PC-9 (cell line): ENCODE results near the gene GRM1. TPM values are rescaled to one million over a fixed set of nuclear protein-coding genes. Genes with fewer than 3 reads are reported as not detected.

Source experiments
- BruUV-seq: library from RNA; stranded (reverse); fragments of 400-500 nt; replicated peaks from 2 replicates; lab custom pipeline; 2021; lab: Mats Ljungman, UMichigan
- CTCF ChIA-PET: fragments of 300-600 bp; sonication (Branson Sonifier 250); formaldehyde crosslinking; loops from one replicate; lab custom pipeline; 2022; ENCODE audit warnings: antibody characterized with exemption; lab: Charles Lee
- POLR2A ChIA-PET: fragments of 300-600 bp; sonication (Branson Sonifier 250); formaldehyde crosslinking; loops from one replicate; lab custom pipeline; 2022; ENCODE audit warnings: antibody characterized with exemption; ENCODE audit not compliant: unreplicated experiment; lab: Charles Lee
- DNase-seq, 2 experiments: peaks; one replicate each; pipeline versions ENCODE4 v3.0.0 to v3.0.0-alpha.2; 2015 to 2022; ENCODE audit warnings: mixed read lengths in 1 of 2
- H2AFZ ChIP-seq: fragments of 200-600 bp; sonication (generic); 2 replicates; pipeline ENCODE4 v1.8.1; 2017; ENCODE audit warnings: antibody characterized with exemption
- H3F3A ChIP-seq: fragments of 200-600 bp; sonication (generic); 2 replicates; pipeline ENCODE4 v1.8.1; 2017; ENCODE audit warnings: antibody characterized with exemption, mild to moderate bottlenecking, low read depth; ENCODE audit not compliant: insufficient read depth
- H3K27ac ChIP-seq: fragments of 200-600 bp; sonication (generic); 2 replicates; pipeline ENCODE4 v1.6.1; 2016; ENCODE audit warnings: mixed run types
- H3K27me3 ChIP-seq: fragments of 200-600 bp; sonication (generic); 2 replicates; pipeline ENCODE4 v1.6.1; 2016; ENCODE audit warnings: low read depth, mixed run types; ENCODE audit not compliant: insufficient read depth
- H3K36me3 ChIP-seq: fragments of 200-600 bp; sonication (generic); 2 replicates; pipeline ENCODE4 v1.6.1; 2016; ENCODE audit warnings: low read depth, mixed run types
- H3K4me1 ChIP-seq: fragments of 200-600 bp; sonication (generic); replicated peaks from 2 replicates; pipeline ENCODE4 v1.6.1; 2016; ENCODE audit warnings: mixed run types; ENCODE audit not compliant: insufficient read depth
- H3K4me2 ChIP-seq: fragments of 200-600 bp; sonication (generic); 2 replicates; pipeline ENCODE4 v1.6.1; 2017; ENCODE audit warnings: mixed run types
- H3K4me3 ChIP-seq: fragments of 200-600 bp; sonication (generic); 2 replicates; pipeline ENCODE4 v1.6.1; 2016; ENCODE audit warnings: mixed run types
- H3K79me2 ChIP-seq: fragments of 200-600 bp; sonication (generic); 2 replicates; pipeline ENCODE4 v1.6.1; 2017; ENCODE audit warnings: low read depth, mixed run types
- H3K9me2 ChIP-seq: fragments of 200-600 bp; sonication (generic); 2 replicates; pipeline ENCODE4 v1.8.1; 2017; ENCODE audit warnings: mild to moderate bottlenecking; ENCODE audit not compliant: insufficient read depth
- H3K9me3 ChIP-seq: fragments of 200-600 bp; sonication (generic); 2 replicates; pipeline ENCODE4 v1.8.1; 2016; ENCODE audit warnings: low read depth; ENCODE audit not compliant: insufficient read depth
- H4K20me1 ChIP-seq: fragments of 200-600 bp; sonication (generic); 2 replicates; pipeline ENCODE4 v1.8.1; 2017; ENCODE audit not compliant: insufficient read depth
- EZH2 ChIP-seq: fragments of 200-600 bp; sonication (generic); IDR thresholded peaks from 2 replicates; pipeline ENCODE4 v1.8.0; 2017; ENCODE audit warnings: antibody characterized with exemption, low read depth
- intact Hi-C: fragments of 100-400 bp; cut with micrococcal nuclease; formaldehyde crosslinking; loops from one replicate; pipeline ENCODE4 v1.10.0; 2022; ENCODE audit not compliant: unreplicated experiment
- total RNA-seq: library from RNA; stranded (reverse); gene quantifications from 2 replicates; pipeline ENCODE4 v1.2.3, GENCODE V29; 2021
- TF ChIP-seq, protein P1 (sequence below): fragments of 200-600 bp; sonication (generic); conservative IDR thresholded peaks from 2 replicates; pipeline ENCODE4 v1.6.1; 2017; ENCODE audit warnings: mixed run types, antibody characterized with exemption, mild to moderate bottlenecking, moderate library complexity

GRM1 gene
- total RNA-seq, 1 experiment from 2014 or later: 0.26 TPM

DNA sequence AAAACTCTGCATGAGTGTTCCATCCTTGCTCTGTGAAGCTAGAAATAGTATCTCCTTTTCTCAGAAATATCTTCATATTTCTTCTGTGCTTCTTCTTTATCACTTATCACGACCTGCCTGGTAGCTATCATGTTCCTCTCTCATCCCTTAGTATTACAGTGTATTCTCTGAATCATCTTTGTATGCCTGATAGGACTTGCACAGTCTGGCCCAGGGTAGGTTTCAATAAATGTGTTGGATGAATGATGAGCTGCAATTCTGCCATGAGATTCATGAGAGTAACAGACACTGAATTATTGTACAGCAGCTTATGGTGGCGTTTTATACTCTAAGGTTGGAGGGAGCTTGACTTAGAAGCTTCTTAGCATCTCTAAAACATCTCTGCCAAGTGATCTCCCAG, 66.6 kb downstream of the GRM1 start:
- TF ChIP-seq EZH2: no peak
- TF ChIP-seq, protein P1, sequence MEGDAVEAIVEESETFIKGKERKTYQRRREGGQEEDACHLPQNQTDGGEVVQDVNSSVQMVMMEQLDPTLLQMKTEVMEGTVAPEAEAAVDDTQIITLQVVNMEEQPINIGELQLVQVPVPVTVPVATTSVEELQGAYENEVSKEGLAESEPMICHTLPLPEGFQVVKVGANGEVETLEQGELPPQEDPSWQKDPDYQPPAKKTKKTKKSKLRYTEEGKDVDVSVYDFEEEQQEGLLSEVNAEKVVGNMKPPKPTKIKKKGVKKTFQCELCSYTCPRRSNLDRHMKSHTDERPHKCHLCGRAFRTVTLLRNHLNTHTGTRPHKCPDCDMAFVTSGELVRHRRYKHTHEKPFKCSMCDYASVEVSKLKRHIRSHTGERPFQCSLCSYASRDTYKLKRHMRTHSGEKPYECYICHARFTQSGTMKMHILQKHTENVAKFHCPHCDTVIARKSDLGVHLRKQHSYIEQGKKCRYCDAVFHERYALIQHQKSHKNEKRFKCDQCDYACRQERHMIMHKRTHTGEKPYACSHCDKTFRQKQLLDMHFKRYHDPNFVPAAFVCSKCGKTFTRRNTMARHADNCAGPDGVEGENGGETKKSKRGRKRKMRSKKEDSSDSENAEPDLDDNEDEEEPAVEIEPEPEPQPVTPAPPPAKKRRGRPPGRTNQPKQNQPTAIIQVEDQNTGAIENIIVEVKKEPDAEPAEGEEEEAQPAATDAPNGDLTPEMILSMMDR: no peak
- H3K9me3 ChIP-seq: no peaks in the 10 kb centered on the region
- H3K9me2 ChIP-seq: no peaks in the 10 kb centered on the region
- no peak overlapping the region for H3K27ac ChIP-seq
- ChIA-PET POLR2A (no interaction called here), CTCF (no interaction called here)
- no peaks in the 10 kb centered on the region for H3K27me3 ChIP-seq
- H3K4me1 ChIP-seq: no peaks in the 10 kb centered on the region
- BruUV-seq: no TSS peak
- no peaks in the 10 kb centered on the region for H3K36me3 ChIP-seq
- intact Hi-C loops: no loop called here
- no peak for DNase-seq
- H4K20me1 ChIP-seq: no peaks in the 10 kb centered on the region
- no peak overlapping the region for H3K4me3 ChIP-seq
- no peak overlapping the region for H2AFZ ChIP-seq
- no peaks in the 10 kb centered on the region for H3K79me2 ChIP-seq
- H3K4me2 ChIP-seq: no peak overlapping the region
- no peaks in the 10 kb centered on the region for H3F3A ChIP-seq

DNA sequence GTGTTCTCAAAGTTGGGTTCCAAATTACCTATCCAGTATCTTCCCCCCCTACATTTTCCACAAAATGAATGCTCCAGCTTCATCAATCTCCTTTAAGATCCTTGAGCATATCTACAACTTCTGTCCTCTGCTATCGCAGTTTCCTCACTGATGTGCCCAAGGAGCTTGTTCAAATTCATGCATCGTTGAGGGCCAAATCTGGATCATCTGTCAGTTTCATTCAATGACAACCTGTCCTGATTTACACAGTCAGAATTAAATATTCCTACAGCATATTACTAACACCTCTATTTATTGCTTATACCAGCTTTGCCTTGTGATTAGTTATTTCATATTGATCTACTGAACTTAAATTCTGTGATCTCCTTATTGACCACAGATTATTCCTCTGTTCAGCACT, 68.7 kb downstream of the GRM1 start:
- CTCF ChIA-PET: no interaction called here
- no peaks in the 10 kb centered on the region for H4K20me1 ChIP-seq
- H3K4me1 ChIP-seq: no peaks in the 10 kb centered on the region
- TF ChIP-seq EZH2: no peak
- TF ChIP-seq, protein P1: no peak
- POLR2A ChIA-PET: no interaction called here
- DNase-seq: no peak
- no peak overlapping the region for H2AFZ ChIP-seq
- H3F3A ChIP-seq: no peaks in the 10 kb centered on the region
- no peaks in the 10 kb centered on the region for H3K27me3 ChIP-seq
- no peaks in the 10 kb centered on the region for H3K9me2 ChIP-seq
- no peak overlapping the region for H3K4me2 ChIP-seq
- no peak overlapping the region for H3K27ac ChIP-seq
- intact Hi-C loops: no loop called here
- H3K9me3 ChIP-seq: no peaks in the 10 kb centered on the region
- H3K36me3 ChIP-seq: no peaks in the 10 kb centered on the region
- no peaks in the 10 kb centered on the region for H3K79me2 ChIP-seq
- H3K4me3 ChIP-seq: no peak overlapping the region
- no TSS peak for BruUV-seq

DNA sequence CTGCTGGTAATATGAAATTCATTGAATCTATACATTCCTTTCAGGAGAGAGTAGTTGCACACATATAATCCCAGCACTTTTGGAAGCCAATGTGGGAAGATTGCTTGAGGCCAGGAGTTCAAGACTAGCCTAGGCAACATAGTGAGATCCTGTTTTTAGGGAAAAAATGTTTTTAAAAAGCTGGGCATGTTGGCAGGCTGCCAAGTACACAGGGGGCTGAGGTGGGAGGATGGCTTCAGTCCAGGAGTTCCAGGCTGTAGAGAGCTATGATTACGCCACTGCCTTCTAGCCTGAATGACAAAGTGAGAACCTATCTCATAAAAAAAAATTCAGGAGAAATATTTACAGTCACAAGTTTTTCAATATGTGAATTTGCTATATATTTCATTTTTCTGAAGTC, 71.9 kb downstream of the GRM1 start:
- Histone ChIP-seq H4K20me1 (no peaks in the 10 kb centered on the region), H3K27me3 (no peaks in the 10 kb centered on the region), H3K4me3 (no peak overlapping the region), H3K27ac (no peak overlapping the region), H2AFZ (no peak overlapping the region), H3K79me2 (no peaks in the 10 kb centered on the region), H3K36me3 (no peaks in the 10 kb centered on the region), H3K9me2 (no peaks in the 10 kb centered on the region), H3K9me3 (no peaks in the 10 kb centered on the region), H3K4me2 (no peak overlapping the region), H3K4me1 (no peaks in the 10 kb centered on the region), H3F3A (no peaks in the 10 kb centered on the region)
- no peak for DNase-seq
- TF ChIP-seq EZH2: no peak
- TF ChIP-seq, protein P1: no peak
- ChIA-PET POLR2A (no interaction called here), CTCF (no interaction called here)
- intact Hi-C loops: no loop called here
- BruUV-seq: no TSS peak
